SK-MEL-5 (cell line): ENCODE measurements around the gene LHB. TPM values are rescaled to one million over a fixed set of nuclear protein-coding genes. Genes with fewer than 3 reads are reported as not detected.
"Not testable (repeated sequence)": the region's sequence is repeated elsewhere in the genome, so short reads cannot be mapped to it uniquely, and the experiment has no call there.

Experiments
- DNase-seq: peaks from one replicate; pipeline ENCODE4 v3.0.0-alpha.2; 2016; ENCODE audit warnings: low read depth, low spot score
- in situ Hi-C: cut with HindIII; loops from 2 replicates; pipeline ENCODE4 v1.10.0; 2016; ENCODE audit warnings: low sequenced_read_pairs, high pct_unique_total_duplicates, low pct_unique_long_range_greater_than_20kb
- total RNA-seq: library from RNA; depleted of rRNA; stranded (reverse); fragments of >200 nt; shearing (Covaris generic); gene quantifications from 2 replicates; pipeline ENCODE4 v1.2.3, GENCODE V29; 2014

LHB gene
- total RNA-seq, 1 experiment from 2014 or later = not detected

DNA sequence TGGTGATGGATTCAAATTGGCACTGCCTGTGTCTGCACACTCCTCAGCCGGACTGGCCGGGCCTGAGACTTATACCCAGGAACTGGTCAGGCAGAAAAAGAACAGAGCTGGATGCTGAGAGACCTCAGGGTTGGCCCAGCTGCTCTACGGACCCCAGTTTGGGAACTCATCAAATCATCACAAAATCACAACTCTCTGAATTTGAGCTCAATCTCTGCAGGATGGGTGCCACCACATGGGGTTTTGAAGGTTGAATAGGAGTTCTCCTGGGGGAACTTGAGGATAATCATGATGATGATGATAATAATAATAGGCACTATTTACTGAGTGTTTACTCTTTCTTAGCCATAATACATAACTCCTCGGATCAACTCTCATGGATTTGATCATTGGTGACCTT lies 25.8 kb upstream of the LHB start:
- DNase-seq, in situ Hi-C loops: not testable (repeated sequence)

DNA sequence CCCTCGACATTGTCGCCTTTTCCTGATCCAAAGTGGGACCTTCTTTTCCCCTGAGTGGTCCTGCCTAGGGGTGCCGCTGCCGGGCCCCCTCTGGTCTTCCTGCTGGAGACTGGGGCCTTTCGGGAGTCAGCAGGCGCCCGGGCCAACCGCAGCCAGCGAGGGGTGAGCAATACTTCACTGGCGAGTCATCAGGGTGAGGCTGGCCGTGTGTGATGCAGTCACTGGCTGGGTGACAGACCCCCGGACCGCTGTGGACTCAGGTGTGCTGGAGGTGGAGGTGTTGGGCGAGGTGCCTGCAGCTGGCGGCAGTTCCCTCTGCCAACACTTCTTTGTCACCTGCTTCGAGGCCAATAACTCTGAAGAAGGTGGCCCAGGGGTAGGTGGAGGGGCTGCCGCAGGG lies 25.3 kb upstream of the LHB start:
- in situ Hi-C loops = no loop called here
- no peak for DNase-seq

DNA sequence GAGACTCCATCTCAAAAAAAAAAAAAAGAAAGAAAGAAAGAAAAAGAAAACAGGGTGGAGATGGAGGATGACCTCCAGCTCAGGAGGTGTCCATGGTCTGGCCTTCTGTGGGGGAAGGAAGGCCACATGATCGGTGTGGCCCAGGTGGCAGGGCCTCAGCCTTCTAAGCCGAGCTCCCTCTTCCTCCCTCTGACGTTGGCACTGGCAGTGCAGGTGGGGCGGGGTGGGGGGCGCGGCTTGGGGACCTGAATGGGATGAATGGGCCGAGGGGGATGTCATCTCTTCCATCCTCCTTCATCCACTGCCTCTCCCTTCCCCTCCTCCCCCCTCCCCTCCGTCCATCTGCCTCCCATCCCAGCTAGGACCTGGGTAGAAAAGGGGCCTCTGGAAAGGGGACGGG lies 22.8 kb upstream of the LHB start:
- in situ Hi-C loops, DNase-seq: not testable (repeated sequence)

DNA sequence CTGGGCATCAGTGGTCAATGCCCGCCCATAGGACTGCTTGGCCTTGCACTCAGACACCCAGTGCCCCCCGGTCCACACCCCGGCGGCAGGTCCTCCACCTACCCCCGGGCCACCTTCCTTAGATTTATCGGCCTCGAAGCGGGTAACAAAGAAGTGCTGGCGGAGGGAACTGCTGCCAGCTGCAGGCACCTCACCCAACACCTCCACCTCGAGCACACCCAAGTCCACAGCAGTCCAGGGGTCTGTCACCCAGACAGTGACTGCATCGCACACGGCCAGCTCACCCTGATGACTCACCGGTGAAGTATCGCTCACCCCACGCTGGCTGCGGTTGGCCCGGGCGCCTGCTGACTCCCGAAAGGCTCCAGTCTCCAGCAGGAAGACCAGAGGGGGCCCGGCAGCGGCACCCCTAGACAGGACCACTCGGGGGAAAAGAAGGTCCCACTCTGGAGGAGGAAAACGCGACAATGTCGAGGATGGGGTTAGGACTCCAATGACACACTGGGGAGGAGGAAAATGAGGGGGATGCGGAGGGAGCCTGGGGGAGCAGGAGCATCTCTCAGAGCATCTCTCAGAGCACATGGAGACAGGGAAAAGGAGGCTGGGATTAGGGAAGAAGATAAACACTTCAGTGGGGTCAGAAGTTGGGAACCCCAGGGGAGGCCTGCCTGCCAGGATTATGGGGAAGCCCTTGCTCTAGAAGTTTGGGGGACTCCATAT lies 21.8 kb upstream of the LHB start:
- DNase-seq, in situ Hi-C loops: not testable (repeated sequence)

DNA sequence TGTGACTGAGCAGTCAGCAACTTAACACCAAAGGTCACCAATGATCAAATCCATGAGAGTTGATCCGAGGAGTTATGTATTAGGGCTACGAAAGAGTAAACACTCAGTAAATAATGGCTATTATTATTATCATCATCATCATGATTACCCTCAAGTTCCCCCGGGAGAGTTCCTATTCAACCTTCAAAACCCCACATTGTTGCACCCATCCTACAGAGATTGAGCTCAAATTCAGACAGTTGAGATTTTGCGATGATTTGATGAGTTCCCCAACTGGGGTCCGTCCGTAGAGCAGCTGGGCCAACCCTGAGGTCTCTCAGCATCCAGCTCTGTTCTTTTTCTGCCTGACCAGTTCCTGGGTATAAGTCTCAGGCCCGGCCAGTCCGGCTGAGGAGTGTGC lies 21.2 kb upstream of the LHB start:
- DNase-seq, in situ Hi-C loops: not testable (repeated sequence)

DNA sequence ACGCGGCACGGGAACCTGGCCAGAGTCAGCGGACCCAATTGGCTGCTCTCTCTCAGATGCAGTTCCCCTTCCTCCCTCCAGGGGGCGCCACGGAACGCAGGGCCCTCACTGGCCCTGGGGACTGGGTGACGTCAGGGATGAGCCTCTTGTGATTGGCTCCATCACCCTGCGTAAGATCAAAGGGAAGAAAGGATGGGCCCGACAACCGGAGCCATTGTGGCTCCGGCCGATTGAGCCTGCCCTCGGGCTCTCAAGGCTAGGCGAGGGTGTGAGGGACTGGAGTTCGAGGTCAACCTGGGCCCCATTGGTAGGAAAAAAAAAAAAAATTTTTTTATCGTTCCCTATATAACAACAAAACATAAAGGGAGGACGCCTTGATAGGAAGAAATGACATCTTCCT lies 19.9 kb upstream of the LHB start, which contains the start of gene CGB1:
Gene CGB1 (minus strand): TSS at position 81 of the 400 bp plus-strand sequence. CDS start 184 bp downstream, outside the sequence.
- in situ Hi-C loops = not testable (repeated sequence)
- DNase-seq = peak; percentile 84

DNA sequence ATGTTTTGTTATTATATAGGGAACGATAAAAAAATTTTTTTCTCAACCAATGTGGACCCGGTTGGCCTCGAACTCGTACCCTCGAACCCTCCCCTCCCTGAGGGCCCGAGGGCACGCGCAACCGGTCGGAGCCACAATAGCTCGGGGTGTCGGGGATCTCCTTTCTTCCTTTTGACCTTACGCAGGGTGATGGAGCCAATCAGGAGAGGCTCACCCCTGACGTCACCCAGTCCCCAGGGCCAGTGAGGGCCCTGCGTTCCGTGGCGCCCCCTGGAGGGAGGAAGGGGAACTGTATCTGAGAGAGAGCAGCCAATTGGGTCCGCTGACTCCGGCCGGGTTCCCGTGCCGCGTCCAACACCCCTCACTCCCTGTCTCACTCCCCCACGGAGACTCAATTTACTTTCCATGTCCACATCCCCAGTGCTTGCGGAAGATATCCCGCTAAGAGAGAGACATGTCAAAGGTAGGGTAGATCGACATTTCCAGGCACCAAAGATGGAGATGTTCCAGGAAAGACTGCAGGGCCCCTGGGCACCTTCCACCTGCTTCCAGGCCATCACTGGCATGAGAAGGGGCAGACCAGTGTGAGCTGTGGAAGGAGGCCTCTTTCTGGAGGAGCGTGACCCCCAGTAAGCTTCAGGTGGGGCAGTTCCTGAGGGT lies 14.9 kb upstream of the LHB start, which contains the start of gene CGB2:
Gene CGB2 (plus strand): TSS at position 249 of the 660 bp plus-strand sequence. CDS start 206 bp downstream, at position 455.
- in situ Hi-C loops = not testable (repeated sequence)
- peak; percentile 72 for DNase-seq

DNA sequence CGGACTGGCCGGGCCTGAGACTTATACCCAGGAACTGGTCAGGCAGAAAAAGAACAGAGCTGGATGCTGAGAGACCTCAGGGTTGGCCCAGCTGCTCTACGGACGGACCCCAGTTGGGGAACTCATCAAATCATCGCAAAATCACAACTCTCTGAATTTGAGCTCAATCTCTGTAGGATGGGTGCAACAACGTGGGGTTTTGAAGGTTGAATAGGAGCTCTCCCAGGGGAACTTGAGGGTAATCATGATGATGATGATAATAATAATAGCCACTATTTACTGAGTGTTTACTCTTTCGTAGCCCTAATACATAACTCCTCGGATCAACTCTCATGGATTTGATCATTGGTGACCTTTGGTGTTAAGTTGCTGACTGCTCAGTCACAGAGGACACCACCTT lies 13.4 kb upstream of the LHB start:
- in situ Hi-C loops, DNase-seq: not testable (repeated sequence)

DNA sequence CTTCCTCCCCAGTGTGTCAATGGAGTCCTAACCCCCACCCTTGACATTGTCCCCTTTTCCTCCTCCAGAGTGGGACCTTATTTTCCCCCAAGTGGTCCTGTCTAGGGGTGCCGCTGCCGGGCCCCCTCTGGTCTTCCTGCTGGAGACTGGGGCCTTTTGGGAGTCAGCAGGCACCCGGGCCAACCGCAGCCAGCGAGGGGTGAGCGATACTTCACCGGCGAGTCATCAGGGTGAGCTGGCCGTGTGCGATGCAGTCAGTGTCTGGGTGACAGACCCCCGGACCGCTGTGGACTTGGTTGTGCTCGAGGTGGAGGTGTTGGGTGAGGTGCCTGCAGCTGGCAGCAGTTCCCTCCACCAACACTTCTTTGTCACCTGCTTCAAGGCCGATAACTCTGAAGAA lies 12.9 kb upstream of the LHB start:
- in situ Hi-C loops, DNase-seq: not testable (repeated sequence)

DNA sequence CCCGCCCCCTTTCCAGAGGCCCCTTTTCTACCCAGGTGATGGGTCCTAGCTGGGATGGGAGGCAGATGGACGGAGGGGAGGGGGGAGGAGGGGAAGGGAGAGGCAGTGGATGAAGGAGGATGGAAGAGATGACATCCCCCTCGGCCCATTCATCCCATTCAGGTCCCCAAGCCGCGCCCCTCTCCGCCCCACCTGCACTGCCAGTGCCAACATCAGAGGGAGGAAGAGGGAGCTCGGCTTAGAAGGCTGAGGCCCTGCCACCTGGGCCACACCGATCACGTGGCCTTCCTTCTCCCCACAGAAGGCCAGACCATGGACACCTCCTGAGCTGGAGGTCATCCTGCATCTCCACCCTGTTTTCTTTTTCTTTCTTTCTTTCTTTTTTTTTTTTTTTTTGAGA lies 11.8 kb upstream of the LHB start:
- DNase-seq, in situ Hi-C loops: not testable (repeated sequence)

DNA sequence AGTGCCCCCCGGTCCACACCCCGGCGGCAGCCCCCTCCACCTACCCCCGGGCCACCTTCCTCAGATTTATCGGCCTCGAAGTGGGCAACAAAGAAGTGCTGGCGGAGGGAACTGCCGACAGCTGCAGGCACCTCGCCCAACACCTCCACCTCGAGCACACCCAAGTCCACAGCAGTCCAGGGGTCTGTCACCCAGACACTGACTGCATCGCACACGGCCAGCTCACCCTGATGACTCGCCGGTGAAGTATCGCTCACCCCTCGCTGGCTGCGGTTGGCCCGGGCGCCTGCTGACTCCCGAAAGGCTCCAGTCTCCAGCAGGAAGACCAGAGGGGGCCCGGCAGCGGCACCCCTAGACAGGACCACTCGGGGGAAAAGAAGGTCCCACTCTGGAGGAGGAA lies 8.7 kb upstream of the LHB start:
- in situ Hi-C loops, DNase-seq: not testable (repeated sequence)

DNA sequence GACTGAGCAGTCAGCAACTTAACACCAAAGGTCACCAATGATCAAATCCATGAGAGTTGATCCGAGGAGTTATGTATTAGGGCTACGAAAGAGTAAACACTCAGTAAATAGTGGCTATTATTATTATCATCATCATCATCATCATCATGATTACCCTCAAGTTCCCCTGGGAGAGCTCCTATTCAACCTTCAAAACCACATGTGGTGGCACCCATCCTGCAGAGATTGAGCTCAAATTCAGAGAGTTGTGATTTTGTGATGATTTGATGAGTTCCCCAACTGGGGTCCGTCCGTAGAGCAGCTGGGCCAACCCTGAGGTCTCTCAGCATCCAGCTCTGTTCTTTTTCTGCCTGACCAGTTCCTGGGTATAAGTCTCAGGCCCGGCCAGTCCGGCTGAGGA lies 8.2 kb upstream of the LHB start:
- DNase-seq, in situ Hi-C loops: not testable (repeated sequence)

DNA sequence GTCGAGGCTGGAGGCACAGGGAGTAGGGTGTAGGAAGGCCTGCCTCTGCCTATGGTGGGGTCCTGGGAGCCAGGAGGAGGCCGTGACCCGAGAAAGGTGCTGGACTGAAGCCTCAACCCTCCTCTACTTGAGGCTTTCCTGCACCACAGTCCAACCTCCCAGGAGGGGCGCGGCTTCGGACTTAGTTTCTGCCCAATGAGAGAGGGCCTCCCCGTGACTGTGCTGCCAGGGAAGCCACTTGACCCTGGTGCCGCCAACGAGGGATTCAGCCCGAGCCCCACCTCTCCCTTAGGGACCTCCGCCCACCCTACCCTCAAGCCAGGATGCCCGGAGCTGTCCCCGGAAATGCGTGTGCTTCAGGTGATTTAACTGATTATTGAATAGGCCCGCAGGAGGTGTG lies 7.3 kb upstream of the LHB start, which contains the start of gene CGB3:
Gene CGB3 (minus strand): TSS at position 101 of the 400 bp plus-strand sequence. CDS start 362 bp downstream, outside the sequence.
- DNase-seq, in situ Hi-C loops: not testable (repeated sequence)

DNA sequence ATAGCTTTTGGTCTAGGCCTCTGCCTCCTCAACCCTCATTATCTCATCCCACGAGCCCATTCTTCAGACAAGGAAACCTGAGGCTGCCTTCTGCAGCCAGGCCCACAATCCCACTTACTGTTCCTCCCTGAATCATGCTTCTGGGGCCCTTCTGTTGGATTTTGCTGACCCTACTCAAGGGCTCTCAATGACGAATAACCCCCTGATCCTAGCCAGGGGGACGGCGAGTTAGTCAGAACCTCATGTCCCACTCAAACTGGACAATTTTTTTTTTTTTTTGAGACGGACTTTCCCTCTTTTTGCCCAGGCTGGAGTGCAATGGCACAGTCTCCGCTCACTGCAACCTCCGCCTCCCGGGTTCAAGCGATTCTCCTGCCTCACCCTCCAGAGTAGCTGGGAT lies 5.2 kb upstream of the LHB start:
- in situ Hi-C loops = no loop called here
- no peak for DNase-seq

DNA sequence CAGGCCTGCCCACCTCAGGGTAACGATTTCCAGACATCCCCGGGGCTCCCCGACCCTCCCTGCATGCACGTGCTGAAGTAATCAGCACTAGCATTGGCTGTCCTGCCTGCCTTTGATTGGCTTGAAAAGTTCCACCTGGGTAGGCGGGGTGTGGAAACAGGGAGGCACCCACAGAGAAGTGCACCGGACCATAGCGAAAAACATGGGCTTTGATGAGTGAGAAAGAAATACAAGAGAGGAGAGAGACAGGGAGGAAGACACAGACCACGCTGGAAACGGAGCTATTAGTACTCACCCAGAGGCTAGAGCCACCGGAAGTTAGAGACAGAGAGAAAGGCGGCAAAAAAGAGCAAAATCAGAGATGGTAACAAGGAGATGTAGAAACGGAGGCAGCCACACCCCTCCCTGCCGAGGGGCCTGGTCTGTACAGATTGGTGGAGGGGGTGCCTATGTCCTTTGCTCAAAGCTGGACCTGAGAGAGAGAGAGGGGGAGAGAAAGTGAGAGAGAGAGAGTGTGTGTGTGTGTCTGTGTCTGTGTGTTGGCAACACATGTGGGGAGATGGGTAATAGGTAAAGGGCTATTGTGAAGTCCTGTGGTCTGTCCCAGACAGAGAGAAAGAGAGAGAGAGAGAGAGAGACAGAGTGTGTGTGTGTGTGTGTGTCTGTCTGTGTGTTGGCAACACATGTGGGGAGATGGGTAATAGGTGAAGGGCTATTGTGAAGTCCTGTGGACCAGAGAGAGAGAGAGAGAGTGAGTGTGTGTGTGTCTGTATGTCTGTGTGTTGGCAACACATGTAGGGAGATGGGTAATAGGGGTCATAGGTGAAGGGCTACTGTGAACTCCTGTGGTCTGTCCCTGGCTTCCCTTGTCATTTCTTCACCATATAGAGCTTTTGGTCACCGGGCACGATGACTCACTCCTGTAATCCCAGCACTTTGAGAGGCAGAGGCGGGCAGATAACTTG lies 4.3 kb upstream of the LHB start:
- in situ Hi-C loops = no loop called here
- no peak for DNase-seq

DNA sequence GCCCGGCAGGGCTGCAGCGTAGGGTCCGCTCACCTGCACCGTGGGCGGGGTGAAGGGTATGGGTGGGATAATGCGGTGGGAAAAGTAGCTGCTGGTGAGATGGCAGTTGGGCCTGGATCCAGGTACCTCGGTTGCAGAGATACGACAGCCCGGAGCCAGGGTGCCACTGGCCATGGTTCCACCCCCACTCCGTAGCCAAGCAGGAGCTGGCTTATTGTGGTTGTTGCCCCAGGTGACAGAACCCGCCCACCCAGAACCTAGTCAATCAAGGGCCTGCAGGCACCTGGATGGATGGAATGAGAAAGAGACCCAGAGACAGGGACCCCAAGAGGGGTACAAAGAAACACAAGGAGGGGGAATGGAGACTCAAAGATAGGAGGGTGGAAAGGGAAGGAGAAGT lies 3.5 kb upstream of the LHB start:
- no peak for DNase-seq
- in situ Hi-C loops = no loop called here

DNA sequence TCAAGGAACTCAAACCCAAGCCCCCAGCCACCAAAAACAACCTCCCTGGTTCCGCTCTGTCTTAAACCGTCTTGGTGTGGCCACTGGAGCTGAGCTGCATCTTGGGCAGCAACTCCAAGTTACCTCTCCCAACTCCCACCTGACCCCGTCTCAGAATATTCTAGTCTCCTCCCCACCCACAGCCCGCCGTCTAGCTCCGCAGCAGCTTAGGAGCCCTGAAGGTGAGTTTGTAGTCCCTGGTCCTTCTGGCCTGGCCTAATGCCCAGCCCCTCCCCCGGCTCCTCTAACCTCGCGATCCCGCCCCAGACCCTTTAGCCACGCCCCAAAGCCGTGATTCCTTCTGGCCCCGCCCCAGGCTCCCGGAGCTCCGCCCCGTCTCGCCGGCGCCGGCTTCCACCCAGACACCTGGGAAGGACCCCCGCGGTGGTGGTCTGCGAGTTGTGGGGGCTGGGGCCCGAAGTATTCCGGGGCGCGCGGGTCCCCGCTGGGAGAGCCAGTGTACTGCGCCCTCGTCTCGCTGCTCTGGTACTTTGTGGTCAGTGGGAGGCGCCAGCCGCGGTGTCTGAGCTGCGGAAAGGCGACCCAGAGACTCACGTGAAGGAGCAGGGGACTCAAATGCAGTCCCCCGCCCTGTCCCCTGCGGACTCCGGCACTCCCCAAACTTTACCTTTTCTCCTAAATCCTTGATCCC lies 2.5 kb upstream of the LHB start:
- peak; percentile 56 for DNase-seq
- in situ Hi-C loops = no loop called here
